GM23338 (cell line): ENCODE measurements around the gene USP33. TPM values are rescaled to one million over a fixed set of nuclear protein-coding genes. Genes with fewer than 3 reads are reported as not detected.

Source experiments
- ATAC-seq: fragments of 200-7000 bp; cut with Tn5 transposase; 3 replicates; pipeline ENCODE4 v1.9.1; 2020
- DNase-seq: peaks from one replicate; pipeline ENCODE4 v3.0.0-alpha.2; 2015; ENCODE audit warnings: low spot score
- H2AFZ ChIP-seq: fragments of 200-600 bp; sonication (generic); 2 replicates; pipeline ENCODE4 v1.8.0; 2016; ENCODE audit warnings: antibody characterized with exemption, mild to moderate bottlenecking, moderate library complexity
- H3F3A ChIP-seq: fragments of 200-600 bp; sonication (generic); replicated peaks from 2 replicates; pipeline ENCODE4 v1.8.0; 2017; ENCODE audit warnings: antibody characterized with exemption, mixed run types, low read depth
- H3K27ac ChIP-seq: fragments of 200-600 bp; sonication (generic); 2 replicates; pipeline ENCODE4 v1.6.1; 2016; ENCODE audit warnings: low read depth
- H3K27me3 ChIP-seq: fragments of 200-600 bp; sonication (generic); 2 replicates; pipeline ENCODE4 v1.8.0; 2016; ENCODE audit warnings: mild to moderate bottlenecking, mixed run types, moderate library complexity; ENCODE audit not compliant: insufficient read depth
- H3K36me3 ChIP-seq: fragments of 200-600 bp; sonication (generic); 2 replicates; pipeline ENCODE4 v1.8.0; 2016; ENCODE audit warnings: mild to moderate bottlenecking; ENCODE audit not compliant: insufficient read depth
- H3K4me1 ChIP-seq: fragments of 200-600 bp; sonication (generic); 2 replicates; pipeline ENCODE4 v1.8.0; 2016; ENCODE audit warnings: mild to moderate bottlenecking, moderate library complexity; ENCODE audit not compliant: insufficient read depth
- H3K4me2 ChIP-seq: fragments of 200-600 bp; sonication (generic); 2 replicates; pipeline ENCODE4 v1.7.1; 2017; ENCODE audit warnings: mixed run types
- H3K4me3 ChIP-seq: fragments of 200-600 bp; sonication (generic); 2 replicates; pipeline ENCODE4 v1.6.1; 2016; ENCODE audit warnings: mixed run types
- H3K79me2 ChIP-seq: fragments of 200-600 bp; sonication (generic); replicated peaks from 2 replicates; pipeline ENCODE4 v1.8.0; 2017; ENCODE audit warnings: mild to moderate bottlenecking; ENCODE audit not compliant: insufficient read depth
- H3K9me2 ChIP-seq: fragments of 200-600 bp; sonication (generic); 2 replicates; pipeline ENCODE4 v1.8.0; 2017; ENCODE audit not compliant: insufficient read depth
- H4K20me1 ChIP-seq: fragments of 200-600 bp; sonication (generic); replicated peaks from 2 replicates; pipeline ENCODE4 v1.8.0; 2017; ENCODE audit warnings: mild to moderate bottlenecking; ENCODE audit not compliant: insufficient read depth
- H3K27ac Mint-ChIP-seq: 2 replicates; pipeline ENCODE4 v1.8.0; 2020; ENCODE audit warnings: inconsistent platforms, mild to moderate bottlenecking, moderate library complexity, mixed read lengths
- H3K27me3 Mint-ChIP-seq: 3 replicates; pipeline ENCODE4 v1.8.0; 2022; ENCODE audit warnings: low read depth, mild to moderate bottlenecking, moderate library complexity, mixed read lengths, inconsistent platforms; ENCODE audit not compliant: insufficient read depth, poor library complexity
- H3K36me3 Mint-ChIP-seq: 3 replicates; pipeline ENCODE4 v1.8.0; 2021; ENCODE audit warnings: low read depth, mild to moderate bottlenecking, inconsistent platforms, moderate library complexity, mixed read lengths
- H3K4me1 Mint-ChIP-seq: 3 replicates; pipeline ENCODE4 v1.8.0; 2020; ENCODE audit warnings: mild to moderate bottlenecking, inconsistent platforms, mixed read lengths
- H3K4me3 Mint-ChIP-seq: 3 replicates; pipeline ENCODE4 v1.8.0; 2021; ENCODE audit warnings: moderate library complexity, mild to moderate bottlenecking, inconsistent platforms, mixed read lengths
- H3K9me3 Mint-ChIP-seq: 3 replicates; pipeline ENCODE4 v1.8.0; 2020; ENCODE audit warnings: moderate library complexity, mild to moderate bottlenecking, inconsistent platforms, mixed read lengths
- CREB1 ChIP-seq: fragments of 250-450 bp; sonication (Bioruptor Pico); IDR thresholded peaks from 2 replicates; pipeline ENCODE4 v1.5.0; 2020; ENCODE audit warnings: low read depth, mild to moderate bottlenecking, moderate library complexity
- EZH2 ChIP-seq: fragments of 200-600 bp; sonication (generic); IDR thresholded peaks from one replicate; pipeline ENCODE4 v1.8.0; 2017; ENCODE audit warnings: antibody characterized with exemption, mild to moderate bottlenecking, low read depth; ENCODE audit not compliant: unreplicated experiment
- EZH2phosphoT487 ChIP-seq: fragments of 200-600 bp; sonication (generic); IDR thresholded peaks from one replicate; pipeline ENCODE4 v1.8.1; 2018; ENCODE audit warnings: antibody characterized with exemption; ENCODE audit not compliant: unreplicated experiment
- NANOG ChIP-seq: IDR thresholded peaks from 2 replicates; pipeline ENCODE4 v1.6.1; 2016; ENCODE audit warnings: antibody characterized with exemption, borderline replicate concordance
- POLR2AphosphoS5 ChIP-seq: IDR thresholded peaks from 2 replicates; pipeline ENCODE4 v1.6.1; 2016; ENCODE audit warnings: antibody characterized with exemption, low read depth
- ZNF114 ChIP-seq: fragments of 250-450 bp; sonication (Bioruptor Pico); IDR thresholded peaks from 2 replicates; pipeline ENCODE4 v1.5.0; 2020; ENCODE audit warnings: mild to moderate bottlenecking, moderate library complexity
- polyA plus RNA-seq: library from polyadenylated mRNA; unstranded; fragments of >200 nt; fragmentation: Nextera tagmentation; extraction: Ambion mirVana; gene quantifications from 2 replicates; pipeline ENCODE4 v1.2.1, GENCODE V29; 2016
- total RNA-seq: library from RNA; depleted of rRNA; stranded (reverse); fragments of >200 nt; shearing (Covaris generic); gene quantifications from 2 replicates; pipeline ENCODE4 v1.2.3, GENCODE V29; 2014
- TF ChIP-seq, protein P1 (sequence below): IDR thresholded peaks from 2 replicates; pipeline ENCODE4 v1.6.1; 2016; ENCODE audit warnings: antibody characterized with exemption
- TF ChIP-seq, protein P2 (sequence below), 2 experiments: fragments of 200-600 bp in 1 of 2; sonication (generic) in 1 of 2; conservative IDR thresholded peaks; 2 replicates each; pipeline versions ENCODE4 v1.5.1 to v1.6.1; 2016 to 2017; ENCODE audit warnings: antibody characterized with exemption in 2 of 2, low read depth in 2 of 2, mild to moderate bottlenecking in 2 of 2, moderate library complexity in 1 of 2
- TF ChIP-seq, protein P3 (sequence below): IDR thresholded peaks from one replicate; pipeline ENCODE4 v1.6.1; 2018; ENCODE audit warnings: antibody characterized with exemption; ENCODE audit not compliant: unreplicated experiment
- TF ChIP-seq, protein P4 (sequence below): fragments of 250-450 bp; sonication (Bioruptor Pico); IDR thresholded peaks from 2 replicates; pipeline ENCODE4 v1.5.0; 2020; ENCODE audit warnings: mild to moderate bottlenecking, moderate library complexity

The USP33 gene
- total and polyA plus RNA-seq, 2 experiments from 2014 or later = 42.4 to 63.9 TPM

DNA sequence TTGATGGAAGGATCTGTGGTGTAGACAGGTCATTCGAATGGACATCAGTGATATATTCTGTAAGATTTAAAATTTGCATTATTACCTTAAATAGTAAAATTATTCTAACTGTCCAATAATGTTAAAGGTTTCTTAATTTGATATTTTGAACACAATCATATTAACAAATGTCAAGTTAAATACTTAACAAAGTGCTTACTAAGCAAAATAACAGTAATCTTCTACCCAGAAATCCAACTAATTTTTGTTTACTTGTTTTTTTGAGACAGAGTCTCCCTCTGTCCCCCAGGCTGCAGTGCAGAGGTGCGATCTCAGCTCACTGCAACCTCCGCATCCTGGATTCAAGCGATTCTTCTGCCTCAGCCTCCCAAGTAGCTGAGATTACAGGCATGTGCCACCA is 33.9 kb downstream of the USP33 start:
- H4K20me1 ChIP-seq = no peaks in the 10 kb centered on the region
- no peaks in the 10 kb centered on the region for H3K27me3 Mint-ChIP-seq
- no peaks in the 10 kb centered on the region for H3K4me1 Mint-ChIP-seq
- no peaks in the 10 kb centered on the region for H3K9me2 ChIP-seq
- H3F3A ChIP-seq = no peaks in the 10 kb centered on the region
- H3K27me3 ChIP-seq = no peaks in the 10 kb centered on the region
- no peak overlapping the region for H2AFZ ChIP-seq
- DNase-seq = no peak
- H3K4me3 Mint-ChIP-seq = no peak overlapping the region
- no peaks in the 10 kb centered on the region for H3K4me1 ChIP-seq
- H3K4me3 ChIP-seq = no peak overlapping the region
- H3K79me2 ChIP-seq = no peaks in the 10 kb centered on the region
- no peak overlapping the region for H3K27ac ChIP-seq
- no peak overlapping the region for H3K4me2 ChIP-seq
- H3K36me3 ChIP-seq = peaks cover 31% of the 10 kb centered on the region; the same call in 1 of the 2 replicates
- H3K36me3 Mint-ChIP-seq = peaks cover 59% of the 10 kb centered on the region
- ATAC-seq = no peak
- H3K9me3 Mint-ChIP-seq = no peaks in the 10 kb centered on the region
- TF ChIP-seq ZNF114 (CRISPR knock-in tag) = no peak
- no peak for TF ChIP-seq EZH2phosphoT487
- TF ChIP-seq NANOG = no peak
- no peak overlapping the region for H3K27ac Mint-ChIP-seq

DNA sequence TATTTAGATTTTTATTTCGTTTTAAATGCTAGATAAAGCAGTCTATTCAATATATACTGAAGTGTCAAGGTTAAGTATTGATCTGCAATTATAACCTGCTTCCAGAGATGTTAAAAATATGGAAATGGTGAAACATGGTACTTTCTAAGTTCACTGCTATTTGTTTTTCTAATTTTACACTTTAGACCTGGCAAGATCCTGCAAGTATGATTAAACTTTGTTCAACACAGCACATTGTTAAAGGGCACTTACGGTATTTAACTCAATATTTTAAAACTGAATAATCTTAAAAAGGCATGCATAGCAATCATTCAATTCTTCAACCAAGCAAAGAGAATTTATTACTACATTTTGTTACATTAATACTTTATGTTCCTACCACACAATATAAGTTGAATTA is 41.5 kb downstream of the USP33 start:
- Histone ChIP-seq H3K4me1 (no peaks in the 10 kb centered on the region), H3K27me3 (no peaks in the 10 kb centered on the region), H2AFZ (no peak overlapping the region), H3K27ac (no peak overlapping the region), H3K79me2 (no peaks in the 10 kb centered on the region), H3K4me3 (no peak overlapping the region), H3K36me3 (peaks cover 22% of the 10 kb centered on the region; the same call in 1 of the 2 replicates), H3F3A (no peaks in the 10 kb centered on the region), H4K20me1 (no peaks in the 10 kb centered on the region), H3K4me2 (no peak overlapping the region), H3K9me2 (no peaks in the 10 kb centered on the region)
- DNase-seq = no peak
- ATAC-seq = no peak
- no peaks in the 10 kb centered on the region for H3K27me3 Mint-ChIP-seq
- H3K9me3 Mint-ChIP-seq = no peaks in the 10 kb centered on the region
- no peak overlapping the region for H3K27ac Mint-ChIP-seq
- H3K4me3 Mint-ChIP-seq = no peak overlapping the region
- TF ChIP-seq EZH2phosphoT487 = no peak
- TF ChIP-seq, protein P1, sequence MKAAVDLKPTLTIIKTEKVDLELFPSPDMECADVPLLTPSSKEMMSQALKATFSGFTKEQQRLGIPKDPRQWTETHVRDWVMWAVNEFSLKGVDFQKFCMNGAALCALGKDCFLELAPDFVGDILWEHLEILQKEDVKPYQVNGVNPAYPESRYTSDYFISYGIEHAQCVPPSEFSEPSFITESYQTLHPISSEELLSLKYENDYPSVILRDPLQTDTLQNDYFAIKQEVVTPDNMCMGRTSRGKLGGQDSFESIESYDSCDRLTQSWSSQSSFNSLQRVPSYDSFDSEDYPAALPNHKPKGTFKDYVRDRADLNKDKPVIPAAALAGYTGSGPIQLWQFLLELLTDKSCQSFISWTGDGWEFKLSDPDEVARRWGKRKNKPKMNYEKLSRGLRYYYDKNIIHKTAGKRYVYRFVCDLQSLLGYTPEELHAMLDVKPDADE = no peak
- TF ChIP-seq, protein P2, sequence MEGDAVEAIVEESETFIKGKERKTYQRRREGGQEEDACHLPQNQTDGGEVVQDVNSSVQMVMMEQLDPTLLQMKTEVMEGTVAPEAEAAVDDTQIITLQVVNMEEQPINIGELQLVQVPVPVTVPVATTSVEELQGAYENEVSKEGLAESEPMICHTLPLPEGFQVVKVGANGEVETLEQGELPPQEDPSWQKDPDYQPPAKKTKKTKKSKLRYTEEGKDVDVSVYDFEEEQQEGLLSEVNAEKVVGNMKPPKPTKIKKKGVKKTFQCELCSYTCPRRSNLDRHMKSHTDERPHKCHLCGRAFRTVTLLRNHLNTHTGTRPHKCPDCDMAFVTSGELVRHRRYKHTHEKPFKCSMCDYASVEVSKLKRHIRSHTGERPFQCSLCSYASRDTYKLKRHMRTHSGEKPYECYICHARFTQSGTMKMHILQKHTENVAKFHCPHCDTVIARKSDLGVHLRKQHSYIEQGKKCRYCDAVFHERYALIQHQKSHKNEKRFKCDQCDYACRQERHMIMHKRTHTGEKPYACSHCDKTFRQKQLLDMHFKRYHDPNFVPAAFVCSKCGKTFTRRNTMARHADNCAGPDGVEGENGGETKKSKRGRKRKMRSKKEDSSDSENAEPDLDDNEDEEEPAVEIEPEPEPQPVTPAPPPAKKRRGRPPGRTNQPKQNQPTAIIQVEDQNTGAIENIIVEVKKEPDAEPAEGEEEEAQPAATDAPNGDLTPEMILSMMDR (conservative IDR thresholded peaks at IDR 0.05; ENCODE audit: low read depth in 2 of 2) = no peak
- no peak for TF ChIP-seq POLR2AphosphoS5
- TF ChIP-seq EZH2 = no peak
- TF ChIP-seq CREB1 = no peak
- TF ChIP-seq, protein P3, sequence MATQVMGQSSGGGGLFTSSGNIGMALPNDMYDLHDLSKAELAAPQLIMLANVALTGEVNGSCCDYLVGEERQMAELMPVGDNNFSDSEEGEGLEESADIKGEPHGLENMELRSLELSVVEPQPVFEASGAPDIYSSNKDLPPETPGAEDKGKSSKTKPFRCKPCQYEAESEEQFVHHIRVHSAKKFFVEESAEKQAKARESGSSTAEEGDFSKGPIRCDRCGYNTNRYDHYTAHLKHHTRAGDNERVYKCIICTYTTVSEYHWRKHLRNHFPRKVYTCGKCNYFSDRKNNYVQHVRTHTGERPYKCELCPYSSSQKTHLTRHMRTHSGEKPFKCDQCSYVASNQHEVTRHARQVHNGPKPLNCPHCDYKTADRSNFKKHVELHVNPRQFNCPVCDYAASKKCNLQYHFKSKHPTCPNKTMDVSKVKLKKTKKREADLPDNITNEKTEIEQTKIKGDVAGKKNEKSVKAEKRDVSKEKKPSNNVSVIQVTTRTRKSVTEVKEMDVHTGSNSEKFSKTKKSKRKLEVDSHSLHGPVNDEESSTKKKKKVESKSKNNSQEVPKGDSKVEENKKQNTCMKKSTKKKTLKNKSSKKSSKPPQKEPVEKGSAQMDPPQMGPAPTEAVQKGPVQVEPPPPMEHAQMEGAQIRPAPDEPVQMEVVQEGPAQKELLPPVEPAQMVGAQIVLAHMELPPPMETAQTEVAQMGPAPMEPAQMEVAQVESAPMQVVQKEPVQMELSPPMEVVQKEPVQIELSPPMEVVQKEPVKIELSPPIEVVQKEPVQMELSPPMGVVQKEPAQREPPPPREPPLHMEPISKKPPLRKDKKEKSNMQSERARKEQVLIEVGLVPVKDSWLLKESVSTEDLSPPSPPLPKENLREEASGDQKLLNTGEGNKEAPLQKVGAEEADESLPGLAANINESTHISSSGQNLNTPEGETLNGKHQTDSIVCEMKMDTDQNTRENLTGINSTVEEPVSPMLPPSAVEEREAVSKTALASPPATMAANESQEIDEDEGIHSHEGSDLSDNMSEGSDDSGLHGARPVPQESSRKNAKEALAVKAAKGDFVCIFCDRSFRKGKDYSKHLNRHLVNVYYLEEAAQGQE = no peak
- TF ChIP-seq NANOG = no peak
- TF ChIP-seq, protein P4, sequence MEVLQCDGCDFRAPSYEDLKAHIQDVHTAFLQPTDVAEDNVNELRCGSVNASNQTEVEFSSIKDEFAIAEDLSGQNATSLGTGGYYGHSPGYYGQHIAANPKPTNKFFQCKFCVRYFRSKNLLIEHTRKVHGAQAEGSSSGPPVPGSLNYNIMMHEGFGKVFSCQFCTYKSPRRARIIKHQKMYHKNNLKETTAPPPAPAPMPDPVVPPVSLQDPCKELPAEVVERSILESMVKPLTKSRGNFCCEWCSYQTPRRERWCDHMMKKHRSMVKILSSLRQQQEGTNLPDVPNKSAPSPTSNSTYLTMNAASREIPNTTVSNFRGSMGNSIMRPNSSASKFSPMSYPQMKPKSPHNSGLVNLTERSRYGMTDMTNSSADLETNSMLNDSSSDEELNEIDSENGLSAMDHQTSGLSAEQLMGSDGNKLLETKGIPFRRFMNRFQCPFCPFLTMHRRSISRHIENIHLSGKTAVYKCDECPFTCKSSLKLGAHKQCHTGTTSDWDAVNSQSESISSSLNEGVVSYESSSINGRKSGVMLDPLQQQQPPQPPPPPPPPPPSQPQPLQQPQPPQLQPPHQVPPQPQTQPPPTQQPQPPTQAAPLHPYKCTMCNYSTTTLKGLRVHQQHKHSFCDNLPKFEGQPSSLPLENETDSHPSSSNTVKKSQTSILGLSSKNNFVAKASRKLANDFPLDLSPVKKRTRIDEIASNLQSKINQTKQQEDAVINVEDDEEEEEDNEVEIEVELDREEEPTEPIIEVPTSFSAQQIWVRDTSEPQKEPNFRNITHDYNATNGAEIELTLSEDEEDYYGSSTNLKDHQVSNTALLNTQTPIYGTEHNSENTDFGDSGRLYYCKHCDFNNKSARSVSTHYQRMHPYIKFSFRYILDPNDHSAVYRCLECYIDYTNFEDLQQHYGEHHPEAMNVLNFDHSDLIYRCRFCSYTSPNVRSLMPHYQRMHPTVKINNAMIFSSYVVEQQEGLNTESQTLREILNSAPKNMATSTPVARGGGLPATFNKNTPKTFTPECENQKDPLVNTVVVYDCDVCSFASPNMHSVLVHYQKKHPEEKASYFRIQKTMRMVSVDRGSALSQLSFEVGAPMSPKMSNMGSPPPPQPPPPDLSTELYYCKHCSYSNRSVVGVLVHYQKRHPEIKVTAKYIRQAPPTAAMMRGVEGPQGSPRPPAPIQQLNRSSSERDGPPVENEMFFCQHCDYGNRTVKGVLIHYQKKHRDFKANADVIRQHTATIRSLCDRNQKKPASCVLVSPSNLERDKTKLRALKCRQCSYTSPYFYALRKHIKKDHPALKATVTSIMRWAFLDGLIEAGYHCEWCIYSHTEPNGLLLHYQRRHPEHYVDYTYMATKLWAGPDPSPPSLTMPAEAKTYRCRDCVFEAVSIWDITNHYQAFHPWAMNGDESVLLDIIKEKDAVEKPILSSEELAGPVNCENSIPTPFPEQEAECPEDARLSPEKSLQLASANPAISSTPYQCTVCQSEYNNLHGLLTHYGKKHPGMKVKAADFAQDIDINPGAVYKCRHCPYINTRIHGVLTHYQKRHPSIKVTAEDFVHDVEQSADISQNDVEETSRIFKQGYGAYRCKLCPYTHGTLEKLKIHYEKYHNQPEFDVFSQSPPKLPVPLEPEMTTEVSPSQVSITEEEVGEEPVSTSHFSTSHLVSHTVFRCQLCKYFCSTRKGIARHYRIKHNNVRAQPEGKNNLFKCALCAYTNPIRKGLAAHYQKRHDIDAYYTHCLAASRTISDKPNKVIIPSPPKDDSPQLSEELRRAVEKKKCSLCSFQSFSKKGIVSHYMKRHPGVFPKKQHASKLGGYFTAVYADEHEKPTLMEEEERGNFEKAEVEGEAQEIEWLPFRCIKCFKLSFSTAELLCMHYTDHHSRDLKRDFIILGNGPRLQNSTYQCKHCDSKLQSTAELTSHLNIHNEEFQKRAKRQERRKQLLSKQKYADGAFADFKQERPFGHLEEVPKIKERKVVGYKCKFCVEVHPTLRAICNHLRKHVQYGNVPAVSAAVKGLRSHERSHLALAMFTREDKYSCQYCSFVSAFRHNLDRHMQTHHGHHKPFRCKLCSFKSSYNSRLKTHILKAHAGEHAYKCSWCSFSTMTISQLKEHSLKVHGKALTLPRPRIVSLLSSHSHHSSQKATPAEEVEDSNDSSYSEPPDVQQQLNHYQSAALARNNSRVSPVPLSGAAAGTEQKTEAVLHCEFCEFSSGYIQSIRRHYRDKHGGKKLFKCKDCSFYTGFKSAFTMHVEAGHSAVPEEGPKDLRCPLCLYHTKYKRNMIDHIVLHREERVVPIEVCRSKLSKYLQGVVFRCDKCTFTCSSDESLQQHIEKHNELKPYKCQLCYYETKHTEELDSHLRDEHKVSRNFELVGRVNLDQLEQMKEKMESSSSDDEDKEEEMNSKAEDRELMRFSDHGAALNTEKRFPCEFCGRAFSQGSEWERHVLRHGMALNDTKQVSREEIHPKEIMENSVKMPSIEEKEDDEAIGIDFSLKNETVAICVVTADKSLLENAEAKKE (CRISPR knock-in tag) = no peak
- H3K4me1 Mint-ChIP-seq = no peaks in the 10 kb centered on the region
- peaks cover 55% of the 10 kb centered on the region for H3K36me3 Mint-ChIP-seq
